Measurements from ENCODE around the gene ST6GALNAC5.

DNA sequence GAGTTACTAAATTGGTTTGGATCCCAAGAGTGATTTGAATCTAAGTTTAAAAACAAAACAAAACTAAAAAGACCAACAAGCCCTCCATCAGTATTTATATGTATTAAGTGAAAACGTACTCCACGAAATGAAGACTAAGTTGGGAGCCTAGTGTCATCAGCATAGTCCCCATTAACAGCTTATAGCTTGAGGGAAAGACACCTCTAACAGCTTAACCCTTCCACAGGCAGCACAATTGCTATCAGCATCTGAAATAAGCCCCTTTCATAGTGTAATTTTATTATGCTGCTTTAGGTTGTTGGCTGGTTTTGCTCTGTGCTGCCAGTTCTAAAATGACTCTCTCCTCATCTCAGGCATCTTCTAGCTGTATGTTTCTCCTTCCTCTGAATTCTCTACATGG is 25.8 kb upstream of the ST6GALNAC5 start:
- TF ChIP-seq, protein P1, sequence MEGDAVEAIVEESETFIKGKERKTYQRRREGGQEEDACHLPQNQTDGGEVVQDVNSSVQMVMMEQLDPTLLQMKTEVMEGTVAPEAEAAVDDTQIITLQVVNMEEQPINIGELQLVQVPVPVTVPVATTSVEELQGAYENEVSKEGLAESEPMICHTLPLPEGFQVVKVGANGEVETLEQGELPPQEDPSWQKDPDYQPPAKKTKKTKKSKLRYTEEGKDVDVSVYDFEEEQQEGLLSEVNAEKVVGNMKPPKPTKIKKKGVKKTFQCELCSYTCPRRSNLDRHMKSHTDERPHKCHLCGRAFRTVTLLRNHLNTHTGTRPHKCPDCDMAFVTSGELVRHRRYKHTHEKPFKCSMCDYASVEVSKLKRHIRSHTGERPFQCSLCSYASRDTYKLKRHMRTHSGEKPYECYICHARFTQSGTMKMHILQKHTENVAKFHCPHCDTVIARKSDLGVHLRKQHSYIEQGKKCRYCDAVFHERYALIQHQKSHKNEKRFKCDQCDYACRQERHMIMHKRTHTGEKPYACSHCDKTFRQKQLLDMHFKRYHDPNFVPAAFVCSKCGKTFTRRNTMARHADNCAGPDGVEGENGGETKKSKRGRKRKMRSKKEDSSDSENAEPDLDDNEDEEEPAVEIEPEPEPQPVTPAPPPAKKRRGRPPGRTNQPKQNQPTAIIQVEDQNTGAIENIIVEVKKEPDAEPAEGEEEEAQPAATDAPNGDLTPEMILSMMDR (IDR thresholded peaks at IDR 0.05) = no peak
- TF ChIP-seq POLR2AphosphoS5 (IDR thresholded peaks at IDR 0.05) = no peak

Data from suprapubic skin (tissue), 3 donors.